ENCODE results near the gene DGLUCY. TPM values are rescaled to one million over a fixed set of nuclear protein-coding genes. Genes with fewer than 3 reads are reported as not detected.
A peak's percentile ranks its signal among the peaks of the same experiment; 100 is the strongest.
"Not testable (repeated sequence)": the region's sequence is repeated elsewhere in the genome, so short reads cannot be mapped to it uniquely, and the experiment has no call there.

DGLUCY gene
- total RNA-seq, 2 experiments from 2014 or later: 52.3 to 59.3 TPM

GRCh38 chr14:91265404-91265803, 151.5 kb downstream of the DGLUCY start:
- peaks cover 3% of the 10 kb centered on the region for H3K9me3 Mint-ChIP-seq
- intact Hi-C loops (cut with micrococcal nuclease): no loop called here
- H3K4me3 Mint-ChIP-seq: peak overlapping the region; percentile 12
- CTCF ChIA-PET: interaction anchor here (1.1 to 2.1 kb wide), 2 partner anchors 21 to 162 kb away, joined by 3 to 9 read pairs; no protein-coding TSS in a partner anchor
- DNase-seq: no peak
- POLR2A ChIA-PET: interaction anchor here (1.4 to 1.9 kb wide), 2 partner anchors 13 to 20 kb away, joined by 4 to 6 read pairs; no protein-coding TSS in a partner anchor
- H3K36me3 Mint-ChIP-seq (ENCODE audit: low read depth): peaks cover 6% of the 10 kb centered on the region
- no peaks in the 10 kb centered on the region for H3K27me3 Mint-ChIP-seq
- peaks cover 46% of the 10 kb centered on the region for H3K4me1 Mint-ChIP-seq (ENCODE audit: low read depth)
- H3K27ac Mint-ChIP-seq: no peak overlapping the region
- ATAC-seq: no peak
- no peak for TF ChIP-seq CTCF (IDR thresholded peaks at IDR 0.05)

- not testable (repeated sequence) for H3K27me3 Mint-ChIP-seq
These were observed 152.4 kb downstream of the DGLUCY start for GRCh38 chr14:91266276-91266675.

GRCh38 chr14:91267965-91268437, 154.1 kb downstream of the DGLUCY start:
- intact Hi-C loops (cut with micrococcal nuclease): no loop called here
- H3K27ac Mint-ChIP-seq: no peak overlapping the region
- DNase-seq: no peak
- POLR2A ChIA-PET: interaction anchor here (1.1 kb wide), 1 partner anchor 23 kb away, joined by 3 read pairs; the partner anchor contains the start of gene GPR68
- no peaks in the 10 kb centered on the region for H3K9me3 Mint-ChIP-seq
- peaks cover 32% of the 10 kb centered on the region for H3K4me1 Mint-ChIP-seq (ENCODE audit: low read depth)
- peaks cover 14% of the 10 kb centered on the region for H3K36me3 Mint-ChIP-seq (ENCODE audit: low read depth)
- H3K27me3 Mint-ChIP-seq: no peaks in the 10 kb centered on the region
- TF ChIP-seq CTCF (IDR thresholded peaks at IDR 0.05): no peak
- H3K4me3 Mint-ChIP-seq: no peak overlapping the region
- CTCF ChIA-PET: interaction anchor here (0.8 to 1.8 kb wide), 6 partner anchors 9 to 91 kb away, joined by 3 to 4 read pairs (median 4); no protein-coding TSS in a partner anchor
- no peak for ATAC-seq

More at GRCh38 chr14:91266276-91266675, 152.4 kb downstream of the DGLUCY start:
- peaks cover 39% of the 10 kb centered on the region for H3K4me1 Mint-ChIP-seq (ENCODE audit: low read depth)
- H3K4me3 Mint-ChIP-seq; intact Hi-C loops (cut with micrococcal nuclease); H3K27ac Mint-ChIP-seq; DNase-seq; ATAC-seq; H3K9me3 Mint-ChIP-seq; H3K36me3 Mint-ChIP-seq (ENCODE audit: low read depth): not testable (repeated sequence)
- ChIA-PET CTCF (interaction anchor here (0.8 to 1.8 kb wide), 3 partner anchors 23 to 93 kb away, joined by 3 to 4 read pairs (median 3); no protein-coding TSS in a partner anchor), POLR2A (interaction anchor here (0.7 to 1.4 kb wide), 4 partner anchors 13 to 115 kb away, joined by 3 to 4 read pairs (median 3); no protein-coding TSS in a partner anchor)

- CTCF ChIA-PET: interaction anchor here (1.5 to 2.7 kb wide), 2 partner anchors 10 to 92 kb away, joined by 4 to 8 read pairs; no protein-coding TSS in a partner anchor
- peaks cover 17% of the 10 kb centered on the region for H3K36me3 Mint-ChIP-seq (ENCODE audit: low read depth)
- H3K9me3 Mint-ChIP-seq: no peaks in the 10 kb centered on the region
- H3K27me3 Mint-ChIP-seq: no peaks in the 10 kb centered on the region
- ATAC-seq: no peak
- POLR2A ChIA-PET: interaction anchor here (0.8 to 1.8 kb wide), 5 partner anchors 12 to 59 kb away, joined by 3 to 4 read pairs (median 3); no protein-coding TSS in a partner anchor
- peaks cover 20% of the 10 kb centered on the region for H3K4me1 Mint-ChIP-seq (ENCODE audit: low read depth)
- no peak overlapping the region for H3K4me3 Mint-ChIP-seq
- no peak for TF ChIP-seq CTCF (IDR thresholded peaks at IDR 0.05)
- intact Hi-C loops (cut with micrococcal nuclease): no loop called here
- H3K27ac Mint-ChIP-seq: peak overlapping the region; percentile 47
- DNase-seq: no peak
These were observed 155.5 kb downstream of the DGLUCY start for GRCh38 chr14:91269076-91269991.

GRCh38 chr14:91270188-91270587, 156.3 kb downstream of the DGLUCY start:
- TF ChIP-seq CTCF (IDR thresholded peaks at IDR 0.05): no peak
- H3K36me3 Mint-ChIP-seq (ENCODE audit: low read depth): peaks cover 24% of the 10 kb centered on the region
- POLR2A ChIA-PET: interaction anchor here (1.2 to 1.8 kb wide), 4 partner anchors 11 to 60 kb away, joined by 3 to 4 read pairs (median 3); no protein-coding TSS in a partner anchor
- intact Hi-C loops (cut with micrococcal nuclease): no loop called here
- H3K27ac Mint-ChIP-seq: no peak overlapping the region
- DNase-seq: no peak
- H3K4me1 Mint-ChIP-seq (ENCODE audit: low read depth): peaks cover 17% of the 10 kb centered on the region
- no peaks in the 10 kb centered on the region for H3K27me3 Mint-ChIP-seq
- no peak overlapping the region for H3K4me3 Mint-ChIP-seq
- no peaks in the 10 kb centered on the region for H3K9me3 Mint-ChIP-seq
- ATAC-seq: no peak
- CTCF ChIA-PET: interaction anchor here (1.2 to 2.7 kb wide), 2 partner anchors 15 to 93 kb away, joined by 3 to 8 read pairs; no protein-coding TSS in a partner anchor
